Neural cell (in vitro differentiated cells): ENCODE measurements around the gene DEAF1. TPM values are rescaled to one million over a fixed set of nuclear protein-coding genes. Genes with fewer than 3 reads are reported as not detected.

ENCODE experiments used
- H2AFZ ChIP-seq: fragments of 200-600, 300-800 bp; sonication (generic), shearing (Covaris generic); 2 replicates; pipeline ENCODE4 v1.6.0; 2014; ENCODE audit warnings: low read depth, mild to moderate bottlenecking, antibody characterized with exemption, low read length, moderate library complexity
- H3F3A ChIP-seq: fragments of 200-600 bp; shearing (Covaris generic); 2 replicates; pipeline ENCODE4 v1.6.1; 2016; ENCODE audit warnings: mild to moderate bottlenecking, moderate library complexity, mixed read lengths, antibody characterized with exemption, low read length; ENCODE audit not compliant: insufficient read depth, poor library complexity, severe bottlenecking
- H3K27ac ChIP-seq: fragments of 200-600, 300-800 bp; sonication (generic), shearing (Covaris generic); 2 replicates; pipeline ENCODE4 v1.5.1; 2014; ENCODE audit warnings: mild to moderate bottlenecking, low read length, moderate library complexity
- H3K27me3 ChIP-seq: fragments of 300-800, 200-600 bp; sonication (generic), shearing (Covaris generic); 2 replicates; pipeline ENCODE4 v1.6.0; 2014; ENCODE audit warnings: mild to moderate bottlenecking, low read depth, low read length, moderate library complexity; ENCODE audit not compliant: insufficient read depth
- H3K36me3 ChIP-seq: fragments of 300-800, 200-600 bp; sonication (generic), shearing (Covaris generic); 2 replicates; pipeline ENCODE4 v1.5.1; 2014; ENCODE audit warnings: mild to moderate bottlenecking, antibody characterized with exemption, low read length, moderate library complexity; ENCODE audit not compliant: insufficient read depth
- H3K4me2 ChIP-seq: fragments of 300-800, 200-600 bp; sonication (generic), shearing (Covaris generic); 2 replicates; pipeline ENCODE4 v1.6.0; 2014; ENCODE audit warnings: mild to moderate bottlenecking, low read length
- H3K4me3 ChIP-seq: fragments of 300-800, 200-600 bp; sonication (generic), shearing (Covaris generic); 2 replicates; pipeline ENCODE4 v1.5.1; 2014; ENCODE audit warnings: mild to moderate bottlenecking, low read length, moderate library complexity
- H3K79me2 ChIP-seq: fragments of 200-600 bp; shearing (Covaris generic); replicated peaks from 2 replicates; pipeline ENCODE4 v1.6.0; 2014; ENCODE audit warnings: mild to moderate bottlenecking, low read length, moderate library complexity; ENCODE audit not compliant: insufficient read depth
- H3K9ac ChIP-seq: fragments of 300-800, 200-600 bp; sonication (generic), shearing (Covaris generic); 2 replicates; pipeline ENCODE4 v1.6.1; 2016; ENCODE audit warnings: mild to moderate bottlenecking, low read length, mixed read lengths
- H3K9me2 ChIP-seq: fragments of 200-600 bp; shearing (Covaris generic); 2 replicates; pipeline ENCODE4 v1.6.1; 2016; ENCODE audit warnings: mild to moderate bottlenecking, low read length, mixed read lengths; ENCODE audit not compliant: insufficient read depth
- H3K9me3 ChIP-seq: fragments of 200-600, 300-800 bp; sonication (generic), shearing (Covaris generic); 2 replicates; pipeline ENCODE4 v1.6.1; 2016; ENCODE audit warnings: mild to moderate bottlenecking, mixed run types, low read length, moderate library complexity, mixed read lengths
- H4K20me1 ChIP-seq: fragments of 200-600 bp; shearing (Covaris generic); 2 replicates; pipeline ENCODE4 v1.6.1; 2016; ENCODE audit warnings: mild to moderate bottlenecking, mixed run types; ENCODE audit not compliant: insufficient read depth
- EP300 ChIP-seq: fragments of 450-650 bp; conservative IDR thresholded peaks from 2 replicates; pipeline ENCODE4 v1.6.1; 2014; ENCODE audit warnings: antibody characterized with exemption, mild to moderate bottlenecking, moderate library complexity; ENCODE audit not compliant: poor library complexity, severe bottlenecking
- EZH2 ChIP-seq: fragments of 200-600, 300-800 bp; shearing (Covaris generic), sonication (generic); IDR thresholded peaks from 2 replicates; pipeline ENCODE4 v1.6.1; 2014; ENCODE audit warnings: antibody characterized with exemption, low read length, borderline replicate concordance, mild to moderate bottlenecking; ENCODE audit not compliant: insufficient read depth, poor library complexity, severe bottlenecking
- MXI1 ChIP-seq: fragments of 450-650 bp; conservative IDR thresholded peaks from 2 replicates; pipeline ENCODE4 v1.6.1; 2014; ENCODE audit warnings: antibody characterized with exemption, mild to moderate bottlenecking; ENCODE audit not compliant: poor library complexity, severe bottlenecking
- POLR2AphosphoS5 ChIP-seq: IDR thresholded peaks from 2 replicates; pipeline ENCODE4 v1.6.1; 2012
- RAD21 ChIP-seq: fragments of 450-650 bp; conservative IDR thresholded peaks from 2 replicates; pipeline ENCODE4 v1.6.1; 2014; ENCODE audit warnings: antibody characterized with exemption, mild to moderate bottlenecking, moderate library complexity
- REST ChIP-seq: IDR thresholded peaks from 2 replicates; pipeline ENCODE4 v1.6.1; 2012; ENCODE audit warnings: borderline replicate concordance
- SMC3 ChIP-seq: fragments of 450-650 bp; conservative IDR thresholded peaks from 2 replicates; pipeline ENCODE4 v1.6.1; 2014; ENCODE audit warnings: antibody characterized with exemption, mild to moderate bottlenecking, moderate library complexity; ENCODE audit not compliant: poor library complexity
- TAF1 ChIP-seq: IDR thresholded peaks from 2 replicates; pipeline ENCODE4 v1.6.1; 2012; ENCODE audit warnings: low read depth
- polyA plus RNA-seq: library from polyadenylated mRNA; depleted of rRNA; stranded (reverse); fragments of >200 nt; gene quantifications from 2 replicates; pipeline ENCODE4 v1.2.3, GENCODE V29; 2014
- TF ChIP-seq, protein P1 (sequence below): fragments of 450-650 bp; IDR thresholded peaks from 2 replicates; pipeline ENCODE4 v1.5.1; 2014; ENCODE audit warnings: antibody characterized with exemption, mild to moderate bottlenecking, moderate library complexity; ENCODE audit not compliant: poor library complexity, severe bottlenecking

DEAF1 gene
- polyA plus RNA-seq, 1 donor from 2014 or later, result 87.6 TPM

DNA sequence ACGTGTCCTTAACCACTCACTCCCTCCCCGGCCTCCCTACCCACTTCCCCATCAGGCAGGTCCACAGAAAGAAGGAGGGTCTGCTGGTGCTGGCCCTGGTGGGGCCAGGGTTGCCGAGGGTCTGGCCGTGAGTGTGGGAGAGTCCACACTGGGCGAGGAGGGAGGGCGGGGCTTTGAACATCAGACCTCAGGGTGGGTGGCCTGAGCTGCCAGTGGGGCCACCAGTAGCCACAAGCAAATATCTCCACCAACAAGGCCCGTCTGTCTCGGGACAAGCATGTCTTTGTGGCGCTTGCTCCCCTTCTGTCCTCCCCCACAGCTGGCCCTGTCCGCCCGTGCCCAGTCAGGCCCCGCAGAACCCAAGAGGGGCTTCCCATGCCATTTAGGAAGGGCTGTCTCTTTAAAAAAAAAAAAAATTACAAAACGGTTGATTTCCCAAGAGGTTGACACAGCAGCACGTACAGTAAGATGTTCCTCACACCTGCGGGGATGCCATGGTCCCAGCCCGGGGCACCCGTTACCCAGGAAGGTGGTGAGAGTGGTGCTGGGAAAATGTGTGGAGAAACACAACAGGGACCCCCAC is 34.6 kb upstream of the DEAF1 start:
- H3K4me3 ChIP-seq, result no peak overlapping the region

GRCh38 chr11:728901-729491 is 34.0 kb upstream of the DEAF1 start:
- H3K9ac ChIP-seq, result no peak overlapping the region
- H3K4me3 ChIP-seq, result no peak overlapping the region
- H3K79me2 ChIP-seq, result no peaks in the 10 kb centered on the region
- no peaks in the 10 kb centered on the region for H4K20me1 ChIP-seq
- H2AFZ ChIP-seq, result no peak overlapping the region
- H3K27me3 ChIP-seq, result peaks cover 37% of the 10 kb centered on the region
- H3K36me3 ChIP-seq, result no peaks in the 10 kb centered on the region
- H3K9me3 ChIP-seq, result no peaks in the 10 kb centered on the region
- no peak overlapping the region for H3K27ac ChIP-seq
- no peaks in the 10 kb centered on the region for H3F3A ChIP-seq
- no peak overlapping the region for H3K4me2 ChIP-seq
- no peaks in the 10 kb centered on the region for H3K9me2 ChIP-seq
- TF ChIP-seq TAF1, result no peak
- no peak for TF ChIP-seq EZH2
- no peak for TF ChIP-seq MXI1
- TF ChIP-seq EP300, result no peak
- no peak for TF ChIP-seq POLR2AphosphoS5
- no peak for TF ChIP-seq SMC3
- TF ChIP-seq, protein P1, sequence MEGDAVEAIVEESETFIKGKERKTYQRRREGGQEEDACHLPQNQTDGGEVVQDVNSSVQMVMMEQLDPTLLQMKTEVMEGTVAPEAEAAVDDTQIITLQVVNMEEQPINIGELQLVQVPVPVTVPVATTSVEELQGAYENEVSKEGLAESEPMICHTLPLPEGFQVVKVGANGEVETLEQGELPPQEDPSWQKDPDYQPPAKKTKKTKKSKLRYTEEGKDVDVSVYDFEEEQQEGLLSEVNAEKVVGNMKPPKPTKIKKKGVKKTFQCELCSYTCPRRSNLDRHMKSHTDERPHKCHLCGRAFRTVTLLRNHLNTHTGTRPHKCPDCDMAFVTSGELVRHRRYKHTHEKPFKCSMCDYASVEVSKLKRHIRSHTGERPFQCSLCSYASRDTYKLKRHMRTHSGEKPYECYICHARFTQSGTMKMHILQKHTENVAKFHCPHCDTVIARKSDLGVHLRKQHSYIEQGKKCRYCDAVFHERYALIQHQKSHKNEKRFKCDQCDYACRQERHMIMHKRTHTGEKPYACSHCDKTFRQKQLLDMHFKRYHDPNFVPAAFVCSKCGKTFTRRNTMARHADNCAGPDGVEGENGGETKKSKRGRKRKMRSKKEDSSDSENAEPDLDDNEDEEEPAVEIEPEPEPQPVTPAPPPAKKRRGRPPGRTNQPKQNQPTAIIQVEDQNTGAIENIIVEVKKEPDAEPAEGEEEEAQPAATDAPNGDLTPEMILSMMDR, result no peak
- no peak for TF ChIP-seq RAD21

More for the DNA sequence above, 34.6 kb upstream of the DEAF1 start:
- no peaks in the 10 kb centered on the region for H4K20me1 ChIP-seq
- H3K9me3 ChIP-seq, result no peaks in the 10 kb centered on the region
- TF ChIP-seq SMC3 (no peak), EZH2 (no peak), RAD21 (no peak), EP300 (no peak), REST (no peak), TAF1 (no peak), MXI1 (no peak), POLR2AphosphoS5 (no peak)
- TF ChIP-seq, protein P1, result no peak
- H2AFZ ChIP-seq, result no peak overlapping the region
- H3K9ac ChIP-seq, result no peak overlapping the region
- H3K4me2 ChIP-seq, result no peak overlapping the region
- H3F3A ChIP-seq, result no peaks in the 10 kb centered on the region
- H3K27me3 ChIP-seq, result peaks cover 31% of the 10 kb centered on the region
- no peak overlapping the region for H3K27ac ChIP-seq
- H3K9me2 ChIP-seq, result no peaks in the 10 kb centered on the region
- no peaks in the 10 kb centered on the region for H3K79me2 ChIP-seq
- no peaks in the 10 kb centered on the region for H3K36me3 ChIP-seq
